Measurements from ENCODE around the gene MAP2K5. TPM values are rescaled to one million over a fixed set of nuclear protein-coding genes. Genes with fewer than 3 reads are reported as not detected.

MAP2K5 gene
- total and polyA plus RNA-seq, 9 of the 15 experiments (the other 6 are each of a cell fraction or from before 2014, with no cell fraction given) = 0.41 to 16.5 (median 7.5) TPM

DNA sequence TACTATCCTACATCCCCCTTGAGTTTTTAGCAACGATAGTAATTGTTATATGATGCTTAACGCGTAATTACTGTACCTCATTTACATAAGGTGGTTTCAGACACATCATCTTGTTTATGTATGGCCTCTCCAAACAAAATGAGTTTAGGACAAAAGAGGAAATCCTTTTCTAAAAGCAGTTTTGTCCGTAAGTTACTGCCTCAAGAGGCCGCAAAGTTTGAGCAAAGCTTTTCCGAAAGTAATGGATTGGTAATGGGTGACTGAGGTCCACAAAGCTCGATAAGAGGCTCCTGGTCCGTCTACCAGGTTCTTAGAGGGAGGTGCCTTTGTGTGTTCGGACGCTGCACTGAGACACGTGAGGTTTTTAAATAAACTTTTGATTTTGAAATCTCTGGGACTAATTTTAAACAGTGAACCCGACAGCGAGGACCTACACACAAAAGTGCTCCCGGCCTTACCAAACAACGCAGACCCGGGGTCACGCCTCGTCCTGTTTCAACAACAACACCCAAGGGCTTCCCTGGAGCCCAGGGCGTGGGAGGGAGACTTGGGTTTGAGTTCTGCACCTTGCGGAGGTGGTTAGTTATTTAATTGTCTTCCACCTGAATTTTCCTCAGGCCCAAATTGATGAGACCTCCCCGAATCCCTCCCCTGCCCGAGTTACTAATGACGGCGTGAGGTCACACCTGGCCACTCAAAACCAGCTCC, 22.0 kb upstream of the MAP2K5 start (continued):
- peak; percentile 9 for TF ChIP-seq PCBP1 (IDR thresholded peaks at IDR 0.05; ENCODE audit: low read depth, low read length, poor library complexity, severe bottlenecking)
- TF ChIP-seq FOXA1 (IDR thresholded peaks at IDR 0.05; ENCODE audit: borderline replicate concordance) = no peak
- TF ChIP-seq TFAM (CRISPR knock-in tag; conservative IDR thresholded peaks at IDR 0.05) = no peak
- TF ChIP-seq TRIM28 (IDR thresholded peaks at IDR 0.05) = no peak
- TF ChIP-seq RNF219 (CRISPR knock-in tag; IDR thresholded peaks at IDR 0.05) = no peak
- TF ChIP-seq ZSCAN29 (IDR thresholded peaks at IDR 0.05) = no peak
- TF ChIP-seq GABPA (tag; conservative IDR thresholded peaks at IDR 0.05; ENCODE audit: low read depth) = no peak
- TF ChIP-seq MTA3 (IDR thresholded peaks at IDR 0.05; ENCODE audit: borderline replicate concordance) = no peak
- TF ChIP-seq KAT7 (CRISPR knock-in tag; IDR thresholded peaks at IDR 0.05; ENCODE audit: borderline replicate concordance) = no peak; the same call in 1 of the 2 replicates
- TF ChIP-seq, protein P1, sequence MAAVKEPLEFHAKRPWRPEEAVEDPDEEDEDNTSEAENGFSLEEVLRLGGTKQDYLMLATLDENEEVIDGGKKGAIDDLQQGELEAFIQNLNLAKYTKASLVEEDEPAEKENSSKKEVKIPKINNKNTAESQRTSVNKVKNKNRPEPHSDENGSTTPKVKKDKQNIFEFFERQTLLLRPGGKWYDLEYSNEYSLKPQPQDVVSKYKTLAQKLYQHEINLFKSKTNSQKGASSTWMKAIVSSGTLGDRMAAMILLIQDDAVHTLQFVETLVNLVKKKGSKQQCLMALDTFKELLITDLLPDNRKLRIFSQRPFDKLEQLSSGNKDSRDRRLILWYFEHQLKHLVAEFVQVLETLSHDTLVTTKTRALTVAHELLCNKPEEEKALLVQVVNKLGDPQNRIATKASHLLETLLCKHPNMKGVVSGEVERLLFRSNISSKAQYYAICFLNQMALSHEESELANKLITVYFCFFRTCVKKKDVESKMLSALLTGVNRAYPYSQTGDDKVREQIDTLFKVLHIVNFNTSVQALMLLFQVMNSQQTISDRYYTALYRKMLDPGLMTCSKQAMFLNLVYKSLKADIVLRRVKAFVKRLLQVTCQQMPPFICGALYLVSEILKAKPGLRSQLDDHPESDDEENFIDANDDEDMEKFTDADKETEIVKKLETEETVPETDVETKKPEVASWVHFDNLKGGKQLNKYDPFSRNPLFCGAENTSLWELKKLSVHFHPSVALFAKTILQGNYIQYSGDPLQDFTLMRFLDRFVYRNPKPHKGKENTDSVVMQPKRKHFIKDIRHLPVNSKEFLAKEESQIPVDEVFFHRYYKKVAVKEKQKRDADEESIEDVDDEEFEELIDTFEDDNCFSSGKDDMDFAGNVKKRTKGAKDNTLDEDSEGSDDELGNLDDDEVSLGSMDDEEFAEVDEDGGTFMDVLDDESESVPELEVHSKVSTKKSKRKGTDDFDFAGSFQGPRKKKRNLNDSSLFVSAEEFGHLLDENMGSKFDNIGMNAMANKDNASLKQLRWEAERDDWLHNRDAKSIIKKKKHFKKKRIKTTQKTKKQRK (IDR thresholded peaks at IDR 0.05; ENCODE audit: borderline replicate concordance, low read depth, low read length) = no peak
- TF ChIP-seq CCAR2 (IDR thresholded peaks at IDR 0.05; ENCODE audit: low read depth, low read length) = no peak
- TF ChIP-seq GATAD2A (IDR thresholded peaks at IDR 0.05) = no peak
- no peak for TF ChIP-seq BRD4 (IDR thresholded peaks at IDR 0.05)
- TF ChIP-seq JUN (IDR thresholded peaks at IDR 0.05; ENCODE audit: borderline replicate concordance, low read depth, low read length) = no peak
- TF ChIP-seq JUN (CRISPR knock-in tag; IDR thresholded peaks at IDR 0.05; ENCODE audit: borderline replicate concordance) = no peak
- TF ChIP-seq AFF1 (IDR thresholded peaks at IDR 0.05; ENCODE audit: low read depth in 1 of 2, partially characterized antibody in 2 of 2) = peak in 1 of 2 experiments; percentile 30
- peak; percentile 39 to 44; a peak in 1 of 4 replicates for TF ChIP-seq KDM1A (IDR thresholded peaks at IDR 0.05)
- peak; percentile 34; the same call in 1 of the 2 replicates for TF ChIP-seq HDAC2 (IDR thresholded peaks at IDR 0.05)
